Measurements from ENCODE around the gene PKNOX2.

PKNOX2 gene

DNA sequence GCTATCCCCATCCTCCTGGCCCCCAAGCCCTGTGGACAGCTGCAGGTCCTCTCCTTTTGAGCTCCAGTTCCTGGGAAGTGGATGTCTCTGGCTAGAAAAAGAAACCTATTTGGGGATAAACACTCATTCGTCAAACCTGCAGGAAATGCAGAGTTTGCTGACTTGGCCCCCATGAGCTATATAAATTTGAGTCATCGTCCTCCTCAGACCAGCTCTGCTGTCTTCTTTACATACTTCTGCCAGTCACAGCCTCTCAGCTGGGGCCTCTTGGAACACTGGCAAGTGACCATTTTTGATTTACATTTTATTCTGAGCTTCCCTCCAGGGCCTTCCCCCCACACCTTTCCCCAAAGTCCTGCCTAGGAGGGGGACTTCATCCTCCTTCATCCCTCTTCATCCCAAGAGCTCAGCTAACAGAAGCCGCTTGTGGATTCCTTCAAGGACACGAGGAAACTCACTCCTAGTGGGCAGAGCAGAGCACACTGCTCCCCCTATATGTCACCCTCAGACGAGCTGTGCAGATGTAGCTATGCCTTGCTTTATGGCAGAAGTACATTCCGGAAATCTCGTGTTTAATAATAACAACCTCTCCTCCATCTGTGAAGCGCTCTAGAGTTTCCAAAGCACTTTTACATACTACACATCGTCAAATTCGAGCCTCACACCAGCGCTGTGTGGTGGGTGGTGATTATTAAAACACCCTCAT, 199.7 kb downstream of the PKNOX2 start:
- no peak for DNase-seq (ENCODE audit: low spot score)

DNA sequence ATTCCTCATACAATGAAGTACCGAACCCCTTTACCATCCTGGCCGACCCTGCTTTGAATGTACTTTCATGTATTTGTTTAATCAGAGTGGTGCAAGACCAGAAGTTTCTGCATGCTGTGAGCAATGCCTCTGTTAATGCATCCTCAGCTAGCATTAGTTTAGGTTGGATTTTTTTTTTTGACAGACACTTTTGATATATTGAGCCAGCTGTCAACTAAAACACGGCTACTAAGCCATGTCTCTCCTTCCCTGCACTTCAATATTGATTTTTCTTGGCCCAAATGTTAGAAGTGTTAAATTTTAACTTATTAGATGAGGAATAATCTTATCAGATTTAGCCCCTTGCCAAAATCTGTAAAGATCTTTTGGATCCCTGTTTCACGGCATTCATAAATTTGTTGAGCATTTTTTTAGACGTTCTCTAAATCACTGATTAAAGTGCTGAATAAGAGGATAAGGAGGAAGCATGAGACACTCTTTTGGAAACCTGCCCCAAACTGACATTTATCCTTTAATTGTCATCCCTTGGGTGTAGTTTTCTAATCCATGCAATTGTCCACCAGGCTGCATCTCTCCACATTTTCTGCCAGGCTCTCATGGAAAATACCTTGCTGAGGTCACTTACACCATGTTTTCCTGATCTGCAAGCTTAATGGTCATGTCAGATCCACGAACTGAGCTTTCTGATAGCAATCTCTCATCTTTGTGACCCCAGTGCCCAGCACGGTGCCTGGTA, 200.8 kb downstream of the PKNOX2 start:
- DNase-seq (ENCODE audit: low spot score), result no peak

DNA sequence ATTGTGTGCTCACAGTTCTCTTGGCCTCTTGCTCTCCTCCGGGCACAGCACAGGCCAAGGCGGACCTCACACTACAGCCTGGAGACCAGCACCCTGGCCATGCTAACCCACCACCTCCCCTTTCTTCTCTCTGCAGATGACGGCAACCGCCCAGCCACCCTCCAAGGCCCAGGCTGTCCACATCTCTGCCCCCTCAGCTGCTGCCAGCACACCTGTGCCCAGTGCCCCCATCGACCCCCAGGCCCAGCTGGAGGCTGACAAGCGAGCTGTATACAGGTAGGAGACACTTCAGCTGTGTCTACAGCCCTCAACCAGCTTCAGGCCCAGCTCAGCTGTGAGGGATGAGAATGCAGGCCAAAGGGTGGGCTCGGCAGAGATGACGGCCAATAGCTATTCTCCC, 203.2 kb downstream of the PKNOX2 start:
- no peak for DNase-seq (ENCODE audit: low spot score)

DNA sequence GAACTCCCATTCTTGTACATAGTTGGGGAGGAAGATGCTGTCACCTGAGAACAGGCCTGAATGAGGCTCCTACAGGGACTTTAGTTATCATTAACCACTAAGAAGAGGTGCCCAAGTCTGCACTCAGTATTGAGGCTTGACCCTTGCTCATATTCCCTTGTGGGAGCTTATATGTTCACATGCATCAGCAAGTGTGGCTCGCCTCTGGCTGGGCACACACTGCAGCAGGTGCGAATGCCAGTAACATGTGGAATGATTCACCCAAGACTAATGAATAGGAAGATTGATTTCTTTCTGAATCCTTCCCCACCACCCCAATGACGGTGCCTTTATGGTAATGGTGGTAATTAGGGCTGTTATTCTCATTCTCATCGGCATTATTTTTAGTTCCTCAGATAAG, 204.2 kb downstream of the PKNOX2 start:
- no peak for DNase-seq (ENCODE audit: low spot score)

DNA sequence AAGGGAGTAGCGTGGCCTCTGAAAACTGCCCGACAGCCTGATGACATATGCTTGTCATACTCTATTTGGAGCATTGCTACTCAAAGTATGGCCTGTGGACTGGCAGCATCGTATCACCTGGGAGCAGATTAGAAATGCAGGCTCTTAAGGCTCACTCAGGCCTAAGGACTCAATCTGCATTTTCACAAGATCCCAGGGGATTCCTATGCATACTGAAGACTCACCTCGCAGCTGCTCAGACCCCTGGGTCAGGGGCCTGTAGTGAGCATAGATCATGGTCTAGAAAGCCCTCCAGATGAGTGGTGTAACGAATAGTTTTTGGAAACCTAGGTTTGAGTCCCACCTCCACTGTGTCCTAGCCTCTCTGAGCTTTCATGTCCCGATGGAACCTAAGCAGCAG, 205.3 kb downstream of the PKNOX2 start:
- no peak for DNase-seq (ENCODE audit: low spot score)

DNA sequence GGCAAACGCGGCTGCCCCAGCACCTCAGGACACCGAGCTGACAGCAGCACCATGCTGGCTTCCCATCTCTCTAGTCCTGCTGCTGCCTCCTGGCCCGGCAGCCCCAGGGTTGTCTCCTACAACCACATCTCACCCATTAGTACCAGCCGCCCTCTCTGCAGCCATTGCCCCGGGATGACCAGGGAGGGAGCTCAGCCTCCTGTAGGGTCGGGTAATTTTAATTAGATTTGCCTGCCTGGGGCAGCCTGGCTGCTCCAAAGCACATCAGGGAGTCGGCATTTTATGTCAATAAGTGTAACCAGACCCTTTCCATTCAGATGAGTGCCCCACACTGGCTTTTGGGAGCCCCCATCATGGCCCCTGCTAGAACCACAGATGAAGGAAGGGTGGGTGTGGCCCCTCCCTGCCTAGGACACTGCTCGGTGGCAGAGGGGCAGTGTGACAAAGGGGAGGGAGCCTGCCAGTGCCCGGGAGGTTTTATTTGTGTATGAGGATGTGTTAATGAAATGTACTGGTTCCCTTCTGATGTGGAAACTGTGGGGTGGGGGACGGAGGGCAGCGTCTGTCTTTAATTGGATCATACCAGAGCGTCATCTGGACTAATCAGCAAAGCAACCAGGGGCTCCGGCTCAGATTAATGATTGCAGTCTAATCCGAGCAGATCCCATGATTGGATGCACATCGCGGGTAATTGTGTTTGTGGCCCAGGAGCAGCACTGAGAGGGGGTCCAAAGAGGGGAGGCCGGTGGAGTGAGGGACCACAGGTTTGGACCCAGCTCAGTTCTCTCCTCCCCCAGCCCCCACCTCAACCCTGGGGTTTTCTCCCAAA, 206.2 kb downstream of the PKNOX2 start:
- DNase-seq (ENCODE audit: low spot score), result no peak

DNA sequence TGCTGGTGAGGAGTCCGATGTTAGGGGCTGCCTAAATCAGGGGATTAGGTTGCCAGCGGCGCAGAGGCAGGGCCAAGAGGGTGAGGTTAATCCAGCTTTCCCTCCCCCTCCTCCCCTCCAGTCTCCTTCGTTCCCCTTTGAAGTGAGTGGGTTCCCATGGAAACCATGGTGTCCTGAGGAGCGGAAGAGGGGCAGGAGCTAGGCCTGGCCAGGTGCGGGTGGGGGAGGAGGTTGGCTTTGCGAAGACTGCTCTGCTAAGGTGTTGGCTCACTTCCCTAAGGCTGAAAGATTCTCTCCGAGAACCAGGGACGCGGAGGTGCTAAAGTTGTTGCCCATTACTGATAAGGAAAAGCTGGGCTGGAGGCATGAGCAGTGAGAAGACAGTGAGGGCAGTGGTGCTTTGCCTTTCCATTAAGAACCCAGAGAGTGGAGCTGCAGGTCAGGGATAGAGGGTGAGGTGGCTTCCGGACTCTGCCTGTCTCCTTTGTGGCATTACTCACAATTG, 206.9 kb downstream of the PKNOX2 start:
- DNase-seq (ENCODE audit: low spot score), result no peak

DNA sequence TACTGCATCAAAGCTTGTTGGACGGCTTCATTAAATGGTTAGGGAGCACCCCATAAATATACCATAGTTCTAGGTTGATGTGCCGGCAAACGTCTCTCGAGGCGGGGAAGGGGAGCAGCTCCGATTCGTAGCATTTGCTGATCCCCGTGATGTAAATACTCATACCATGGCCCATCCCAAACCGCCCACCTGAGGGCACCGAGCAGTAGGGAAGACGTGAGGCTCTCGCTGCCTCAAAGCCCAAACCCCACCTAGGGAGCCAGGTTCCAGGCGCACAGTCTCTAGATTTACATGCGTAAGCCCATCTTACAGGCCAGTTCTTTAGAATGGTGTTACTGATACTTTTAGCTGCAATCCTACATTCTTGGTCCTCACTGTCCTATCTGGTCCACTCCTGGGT, 207.5 kb downstream of the PKNOX2 start:
- DNase-seq (ENCODE audit: low spot score), result no peak

DNA sequence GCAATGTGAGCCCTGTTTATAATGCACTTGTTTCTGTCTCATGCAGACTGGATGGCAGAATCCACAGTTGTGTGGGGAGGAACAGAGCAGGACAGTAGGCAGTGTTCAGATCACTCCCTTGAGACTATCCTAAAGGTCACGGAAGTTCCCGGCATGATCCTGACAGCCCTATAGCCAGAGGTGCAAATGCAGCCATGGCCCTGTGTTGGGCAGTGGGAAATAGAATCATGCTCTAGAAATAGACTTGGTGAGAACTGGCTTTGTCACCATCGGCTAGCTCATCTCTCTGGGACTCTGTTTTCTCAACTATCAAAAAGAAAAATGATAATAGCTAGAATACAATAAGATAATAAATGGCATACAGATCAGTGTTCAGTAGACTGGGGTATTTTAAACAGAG, 208.4 kb downstream of the PKNOX2 start:
- no peak for DNase-seq (ENCODE audit: low spot score)

DNA sequence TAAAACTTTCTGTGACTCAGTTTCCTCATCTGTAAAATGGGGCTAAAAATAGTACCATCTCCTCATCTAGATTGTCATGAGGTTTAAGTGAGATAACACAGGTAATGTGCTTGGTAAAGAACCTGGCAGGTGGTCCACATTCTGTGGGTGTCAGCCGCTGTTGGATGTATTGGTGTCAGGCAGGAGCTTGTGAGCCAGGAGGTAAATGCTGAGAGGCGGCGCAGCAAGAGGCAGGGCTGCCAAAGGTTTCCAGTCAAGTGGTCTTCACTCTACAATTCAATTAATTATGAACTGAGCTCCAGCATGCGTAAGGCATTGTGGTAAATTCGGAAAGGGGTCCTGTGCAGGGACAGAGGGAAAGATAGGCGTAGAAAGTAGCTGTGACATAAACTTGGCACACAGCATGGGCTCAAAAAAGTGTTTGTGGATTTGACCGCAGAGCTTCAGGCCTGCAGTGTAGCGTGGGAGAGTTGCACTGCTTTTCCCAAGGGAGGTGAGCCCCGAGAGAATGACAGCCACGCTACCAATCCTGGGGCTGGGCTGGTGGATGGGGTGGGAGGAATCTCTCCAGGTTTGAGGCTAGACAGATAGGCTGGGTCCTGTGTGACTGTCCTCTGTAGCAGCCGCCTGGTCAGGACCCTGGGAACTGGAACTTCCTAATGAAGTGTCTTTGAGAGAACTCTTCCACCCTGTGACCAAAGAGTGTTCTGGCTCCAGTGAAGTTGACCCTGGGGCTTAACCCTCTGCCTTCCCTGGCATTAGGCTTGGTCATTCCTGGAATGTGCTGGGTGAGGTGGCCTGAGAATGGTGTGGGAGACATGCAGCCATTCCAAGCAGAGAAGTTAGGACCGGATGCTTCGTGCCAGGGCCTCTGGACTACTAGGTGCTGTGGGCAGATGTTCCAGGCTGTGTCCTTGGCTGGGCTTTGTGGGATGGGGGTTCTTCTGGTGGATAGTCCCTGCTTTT, 209.2 kb downstream of the PKNOX2 start:
- no peak for DNase-seq (ENCODE audit: low spot score)

DNA sequence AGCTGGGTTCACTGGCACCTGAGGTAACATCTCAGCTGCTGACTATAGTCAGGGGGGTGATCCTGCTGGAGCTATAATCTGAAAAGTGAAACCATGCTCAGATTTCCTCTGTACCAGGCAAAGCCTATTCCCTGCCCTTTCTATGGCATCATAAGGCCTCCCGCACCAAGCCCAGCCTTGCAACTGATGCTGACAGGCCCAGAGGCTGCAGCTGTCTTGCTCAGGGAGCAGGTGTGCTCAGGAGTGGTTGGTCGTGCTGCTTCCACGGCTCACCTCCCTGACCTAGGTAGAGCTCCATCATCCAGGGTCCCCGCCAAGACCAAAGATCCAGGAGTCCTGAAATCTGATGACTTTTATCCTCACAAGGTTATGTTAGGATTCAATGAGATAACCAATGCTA, 209.8 kb downstream of the PKNOX2 start:
- DNase-seq (ENCODE audit: low spot score), result no peak

DNA sequence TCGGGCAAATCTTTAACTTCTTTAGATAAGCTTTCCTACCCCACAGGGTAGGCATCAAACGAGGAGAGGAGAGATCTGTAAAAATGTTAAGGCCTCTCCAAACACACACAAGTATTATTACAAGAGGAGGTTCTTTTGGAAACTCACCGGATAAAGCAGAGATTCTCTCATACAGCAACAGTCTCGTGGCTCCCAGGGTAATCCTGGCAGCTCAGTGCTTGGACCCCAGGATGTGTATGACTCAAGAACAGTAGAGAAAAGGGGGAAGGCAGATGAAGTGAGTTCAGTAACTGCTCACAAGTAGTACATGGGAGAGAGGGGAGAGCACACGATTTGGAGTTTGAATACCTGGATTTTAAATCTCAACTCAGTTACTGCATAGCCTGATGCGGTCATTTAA, 210.6 kb downstream of the PKNOX2 start:
- no peak for DNase-seq (ENCODE audit: low spot score)

DNA sequence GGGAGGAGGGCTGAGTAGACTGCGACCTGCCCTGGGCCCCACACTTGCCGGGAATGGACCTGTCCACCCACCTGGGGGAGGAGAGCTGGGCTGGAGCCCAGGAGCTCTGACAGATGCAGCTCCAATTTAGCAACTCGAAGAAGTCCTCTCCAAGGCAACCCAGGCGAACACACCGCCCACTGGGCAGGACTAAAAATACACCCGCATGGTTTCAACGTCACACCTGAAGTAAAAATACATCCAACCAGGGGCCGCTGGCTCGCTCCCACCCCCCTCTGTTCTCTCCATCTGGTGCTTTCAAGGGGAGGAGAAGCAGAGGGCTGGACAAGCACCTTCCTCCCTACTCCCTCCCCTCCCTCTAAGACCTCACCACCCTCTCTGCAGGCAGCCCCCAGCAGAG, 211.6 kb downstream of the PKNOX2 start:
- DNase-seq (ENCODE audit: low spot score), result no peak

DNA sequence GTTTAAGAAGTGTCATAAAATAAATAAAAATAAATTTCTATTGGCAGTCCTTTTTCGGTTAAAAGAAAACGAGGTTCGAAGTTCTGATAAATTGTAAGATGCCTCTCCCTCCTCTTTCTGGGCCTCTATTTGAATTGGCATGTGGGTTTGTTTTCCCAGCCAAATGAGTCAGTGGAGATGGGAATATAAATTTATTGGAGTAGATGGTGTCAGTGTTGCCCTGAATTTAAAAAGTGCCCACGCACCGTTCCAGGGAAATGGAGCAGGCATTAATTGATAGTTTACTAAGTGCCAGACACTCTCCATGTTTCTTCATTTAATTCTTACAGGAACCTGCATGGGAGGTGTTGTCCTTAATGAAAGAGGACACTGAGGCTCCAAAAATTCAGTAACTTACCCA, 212.3 kb downstream of the PKNOX2 start:
- no peak for DNase-seq (ENCODE audit: low spot score)

DNA sequence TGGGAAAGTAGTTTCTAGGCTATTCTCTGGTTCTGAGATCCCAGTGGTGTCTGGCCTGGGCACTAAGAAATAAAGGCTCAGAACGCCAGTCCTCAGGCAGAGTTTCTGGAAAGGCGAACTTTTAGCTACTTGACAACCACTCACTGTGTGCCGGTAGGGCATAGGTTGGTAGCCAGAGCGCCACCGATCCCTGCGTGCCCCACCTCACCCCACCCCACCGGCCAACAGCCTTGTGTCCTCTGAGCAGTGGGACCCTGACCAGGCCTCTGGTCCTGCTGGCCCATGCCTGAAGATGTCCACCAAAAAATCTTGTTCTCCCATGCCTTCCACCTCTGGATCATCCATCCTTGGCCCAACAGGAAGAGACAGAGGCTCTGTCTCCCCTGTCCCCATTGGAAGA, 213.5 kb downstream of the PKNOX2 start:
- no peak for DNase-seq (ENCODE audit: low spot score)

DNA sequence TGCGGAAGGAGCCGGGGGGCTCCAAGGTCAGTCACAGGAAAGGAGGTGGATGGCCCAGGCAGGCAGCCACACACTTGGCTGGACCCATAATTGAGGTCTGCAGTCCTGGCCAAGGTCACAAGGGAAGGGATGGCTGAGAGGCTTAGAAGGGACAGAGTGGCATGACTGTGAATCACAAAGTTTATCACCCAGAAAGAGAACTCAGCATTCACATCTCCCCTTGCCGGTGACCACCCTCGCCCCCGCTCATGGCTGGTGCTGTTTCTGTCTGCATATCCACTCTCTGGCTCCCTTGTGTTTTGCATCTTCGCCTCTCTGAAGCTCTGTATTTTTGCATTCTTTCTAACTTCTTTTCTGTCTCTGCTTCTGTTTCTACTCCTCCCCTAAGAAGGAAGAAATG, 214.0 kb downstream of the PKNOX2 start:
- no peak for DNase-seq (ENCODE audit: low spot score)

DNA sequence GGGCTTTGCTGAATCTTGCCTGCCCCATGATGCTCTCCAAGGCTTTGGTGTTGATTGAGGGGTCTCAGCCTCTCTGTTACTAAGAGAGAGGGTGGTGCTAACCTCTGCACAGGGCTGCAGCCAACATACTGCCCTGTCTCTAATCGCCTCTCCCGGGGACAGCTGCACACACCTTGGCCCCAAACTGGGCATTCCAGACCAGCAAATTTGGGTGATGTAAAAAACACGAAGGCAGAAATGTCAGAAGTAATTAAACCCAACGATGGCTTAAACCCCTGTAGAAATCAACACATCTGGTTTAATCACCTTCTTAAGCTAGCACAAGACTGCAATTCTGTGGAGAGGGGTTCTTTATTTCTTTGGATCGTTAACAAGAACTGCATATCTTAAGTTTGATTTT, 215.0 kb downstream of the PKNOX2 start:
- DNase-seq (ENCODE audit: low spot score), result no peak

DNA sequence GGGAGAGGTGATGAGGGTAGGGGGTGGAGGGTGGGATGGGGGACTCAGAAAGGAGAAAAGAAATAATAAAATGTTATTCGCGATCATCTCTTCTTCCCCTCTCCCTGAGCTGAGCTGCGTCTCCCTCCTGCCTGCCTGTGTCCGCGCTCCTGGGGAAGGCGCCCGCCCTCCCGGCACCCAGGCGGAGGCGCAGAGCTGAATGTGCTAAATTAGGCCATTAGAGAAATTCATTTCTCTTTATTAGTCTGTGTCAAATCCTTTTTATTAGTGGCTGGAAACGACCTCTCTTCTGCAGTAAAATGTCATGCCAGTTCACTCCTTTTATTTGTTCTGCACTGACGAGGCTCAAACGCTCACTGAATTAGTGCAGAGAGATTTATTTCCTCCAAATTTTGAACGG, 215.4 kb downstream of the PKNOX2 start:
- DNase-seq (ENCODE audit: low spot score), result no peak

DNA sequence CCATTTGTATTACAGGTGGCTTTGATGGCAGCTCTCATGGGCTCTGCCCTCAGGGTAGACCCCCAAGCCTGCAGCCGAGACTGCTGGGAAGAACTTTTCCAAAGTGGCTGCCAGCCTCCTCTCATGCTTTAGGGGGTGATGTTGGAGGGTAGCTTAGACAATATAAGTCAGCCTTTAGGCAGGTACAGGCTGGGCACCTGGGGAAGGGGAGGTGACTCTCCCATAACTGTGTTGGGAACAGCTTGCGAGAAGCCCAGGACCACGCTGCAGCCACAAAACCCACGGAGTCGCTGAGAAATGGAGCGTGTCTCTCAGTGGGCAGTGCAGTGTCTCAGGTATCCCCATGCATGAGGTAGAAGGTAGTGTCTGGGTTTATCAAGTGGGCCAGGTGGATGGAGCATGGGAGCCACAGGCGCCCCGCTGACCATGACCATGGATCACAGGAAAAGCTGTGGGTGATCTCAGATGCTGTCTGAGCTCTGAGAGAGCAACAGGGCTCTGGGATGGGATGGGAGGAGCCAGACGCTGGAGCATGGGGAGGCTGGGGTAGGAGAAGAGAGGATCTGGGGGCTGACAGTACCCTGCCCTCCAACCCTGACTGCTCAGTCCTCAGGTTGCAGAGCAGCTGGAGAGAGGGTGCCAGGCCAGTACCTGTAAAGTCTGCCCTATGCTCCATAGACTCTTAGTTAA, 216.3 kb downstream of the PKNOX2 start:
- DNase-seq (ENCODE audit: low spot score), result no peak

DNA sequence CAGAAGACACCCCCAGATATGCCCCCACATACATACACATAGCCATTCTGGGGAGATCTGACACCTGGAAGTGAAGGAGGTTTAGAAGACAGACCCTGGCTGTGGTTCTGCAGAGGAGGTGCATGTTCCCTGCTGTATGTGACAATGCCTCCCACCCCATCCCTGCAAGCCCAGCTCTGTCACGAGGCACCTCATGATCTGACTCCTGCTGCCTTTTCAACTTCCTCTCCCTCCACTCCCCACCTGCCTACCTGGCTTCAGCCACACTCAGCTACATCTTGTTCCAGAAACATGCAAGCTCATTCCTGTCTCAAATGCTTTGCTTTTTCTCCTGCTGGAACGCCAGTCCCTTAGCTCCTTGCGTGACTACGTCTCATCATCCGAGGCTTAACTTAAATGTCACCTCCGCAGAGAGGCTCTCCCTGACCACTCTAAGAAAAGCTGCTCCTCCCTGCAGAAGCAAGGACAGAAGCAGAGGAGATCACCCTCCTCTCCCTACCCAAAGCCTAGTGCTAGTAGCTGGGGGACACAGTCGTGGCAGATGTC, 217.0 kb downstream of the PKNOX2 start:
- no peak for DNase-seq (ENCODE audit: low spot score)

DNA sequence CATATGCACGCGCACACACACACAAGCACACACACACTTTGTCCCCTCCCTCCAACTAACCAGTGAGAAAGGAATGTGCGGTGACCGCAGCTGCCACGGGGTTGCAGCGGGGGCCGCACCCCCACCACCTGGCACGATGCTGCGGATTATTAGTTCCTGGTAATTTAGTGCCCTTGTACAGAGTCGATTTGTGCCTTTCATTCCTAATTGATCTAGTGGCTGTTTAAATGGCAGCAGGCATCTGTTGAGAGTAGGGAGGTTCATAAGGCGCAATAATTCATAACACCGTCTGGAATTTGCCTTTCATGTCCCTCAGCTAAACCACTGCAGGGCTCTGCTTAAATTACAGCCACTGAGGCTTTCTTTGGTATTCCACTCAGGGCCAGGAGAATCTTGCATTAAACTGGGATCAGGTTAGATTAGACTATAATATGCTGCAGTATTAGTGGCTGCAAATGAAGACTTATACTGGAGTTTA, 217.8 kb downstream of the PKNOX2 start:
- DNase-seq (ENCODE audit: low spot score), result no peak

Measured in LoVo (cell line).